Gastroesophageal sphincter (tissue), 3 donors: Measurements from ENCODE around the gene SNAPC4.

Source experiments
- CTCF ChIP-seq, 4 experiments: fragments of 200-600 bp in 2 of 4; fragments of 450-650 bp in 2 of 4; sonication (generic) in 1 of 4; IDR thresholded peaks; one replicate each; pipeline ENCODE4 v1.5.1; 2017 to 2019; ENCODE audit warnings: antibody characterized with exemption in 4 of 4, mild to moderate bottlenecking in 2 of 4, moderate library complexity in 2 of 4
- POLR2A ChIP-seq, 2 donors: fragments of 450-650 bp; IDR thresholded peaks; one replicate each; pipeline ENCODE4 v1.6.1; 2017; ENCODE audit warnings: antibody characterized with exemption in 2 of 2, mild to moderate bottlenecking in 2 of 2, moderate library complexity in 1 of 2
- POLR2AphosphoS5 ChIP-seq: sonication (generic); formaldehyde crosslinking; IDR thresholded peaks from one replicate; pipeline ENCODE4 v1.6.1; 2017; ENCODE audit warnings: antibody characterized with exemption

- TF ChIP-seq CTCF (IDR thresholded peaks at IDR 0.05) (no peak), POLR2AphosphoS5 (no peak), POLR2A (IDR thresholded peaks at IDR 0.05) (no peak)
Measured at GRCh38 chr9:136447173-136447778, 47.3 kb upstream of the SNAPC4 start.
